Adipose tissue (tissue), 3 donors: Measurements from ENCODE around the gene ACYP1. TPM values are rescaled to one million over a fixed set of nuclear protein-coding genes. Genes with fewer than 3 reads are reported as not detected.

ENCODE experiments used
- H3K27ac ChIP-seq: one replicate; pipeline ENCODE4 v1.5.1; 2013; ENCODE audit warnings: low read depth, low read length
- WGBS, 3 donors: extraction: QIAGEN DNeasy Blood & Tissue Kit; methylation state at CpG; one replicate each; pipeline ENCODE4 v1.1.7; 2013; 5-methylcytosine and 5-hydroxymethylcytosine counted together
- polyA plus RNA-seq, 3 donors: library from polyadenylated mRNA; stranded (reverse); fragments of 200-250 nt; gene quantifications; one replicate each; pipeline ENCODE4 v1.2.3, GENCODE V29; 2013
- donor health status: healthy with polysubstance abuse.
- donor health status: Bipolar disorder and iron deficiency.
- donor health status: healthy.

Gene ACYP1
- polyA plus RNA-seq, 3 donors, result 6.8 to 19.5 (median 7.9) TPM

GRCh38 chr14:75010472-75011093 is 53.2 kb downstream of the ACYP1 start:
- H3K27ac ChIP-seq, result no peak overlapping the region
- WGBS, 3 donors, result 92 to 96% (median 94%) methylated on average over 4 of the region's 4 CpGs

- H3K27ac ChIP-seq, result no peak overlapping the region
- 87 to 95% (median 89%) methylated on average over 4 of the region's 4 CpGs for WGBS, 3 donors
These were observed 54.6 kb downstream of the ACYP1 start for GRCh38 chr14:75009176-75009575.

- 92 to 95% (median 92%) methylated on average over 3 of the region's 3 CpGs for WGBS, 3 donors
- H3K27ac ChIP-seq, result no peak overlapping the region
These were observed 58.5 kb downstream of the ACYP1 start for GRCh38 chr14:75005357-75005756.

- WGBS, 3 donors, result 6 to 10% (median 10%) methylated on average over 17 to 18 of the region's 18 CpGs
- H3K27ac ChIP-seq, result no peak overlapping the region
These were observed 60.4 kb downstream of the ACYP1 start for GRCh38 chr14:75003250-75004027.

Other genes starting within 250 kb of the ACYP1 start
- not detected for gene PROX2, start 187.9 kb downstream of the ACYP1 start, polyA plus RNA-seq
- gene DLST, start 182.1 kb downstream of the ACYP1 start, polyA plus RNA-seq, result 100 to 1,000 TPM in 1 of 3 donors, 10 to 100 TPM in 2; 42.7 to 112 (median 54.1) TPM
- 1 to 10 TPM; 4.4 to 6.5 (median 4.5) TPM for gene RPS6KL1, start 140.8 kb downstream of the ACYP1 start, polyA plus RNA-seq
- 1 to 10 TPM; 2.9 to 6.2 (median 3.4) TPM for gene PGF, start 108.4 kb downstream of the ACYP1 start, polyA plus RNA-seq
- gene EIF2B2, start 61.1 kb downstream of the ACYP1 start, polyA plus RNA-seq, result 10 to 100 TPM; 22.8 to 41.3 (median 28.9) TPM
- gene MLH3, start 12.6 kb downstream of the ACYP1 start, polyA plus RNA-seq, result 1 to 10 TPM; 5.1 to 8.9 (median 6.6) TPM
- gene ZC2HC1C, start 5.6 kb upstream of the ACYP1 start, polyA plus RNA-seq, result 1 to 10 TPM in 2 of 3 donors, under 1 TPM in 1; 0.88 to 5.5 (median 3.6) TPM
- 10 to 100 TPM; 15.9 to 37.8 (median 33.0) TPM for gene NEK9, start 63.0 kb upstream of the ACYP1 start, polyA plus RNA-seq
- gene TMED10, start 112.6 kb upstream of the ACYP1 start, polyA plus RNA-seq, result 100 to 1,000 TPM in 2 of 3 donors, 10 to 100 TPM in 1; 73.3 to 243 (median 215) TPM
- 1,000 to 10,000 TPM in 2 of 3 donors, 100 to 1,000 TPM in 1; 170 to 1,921 (median 1,284) TPM for gene FOS, start 214.8 kb upstream of the ACYP1 start, polyA plus RNA-seq